Right kidney (tissue), 1 donor: ENCODE measurements around the gene TCN2.
A peak's percentile ranks its signal among the peaks of the same experiment; 100 is the strongest.
"Not testable (repeated sequence)": the region's sequence is repeated elsewhere in the genome, so short reads cannot be mapped to it uniquely, and the experiment has no call there.

Experiments
- DNase-seq: peaks from one replicate; pipeline ENCODE4 v3.0.0-alpha.2; 2016

TCN2 gene

GRCh38 chr22:30609260-30610185 lies 2.5 kb downstream of the TCN2 start:
- DNase-seq, result no peak

GRCh38 chr22:30610299-30610698 lies 3.3 kb downstream of the TCN2 start:
- no peak for DNase-seq

DNA sequence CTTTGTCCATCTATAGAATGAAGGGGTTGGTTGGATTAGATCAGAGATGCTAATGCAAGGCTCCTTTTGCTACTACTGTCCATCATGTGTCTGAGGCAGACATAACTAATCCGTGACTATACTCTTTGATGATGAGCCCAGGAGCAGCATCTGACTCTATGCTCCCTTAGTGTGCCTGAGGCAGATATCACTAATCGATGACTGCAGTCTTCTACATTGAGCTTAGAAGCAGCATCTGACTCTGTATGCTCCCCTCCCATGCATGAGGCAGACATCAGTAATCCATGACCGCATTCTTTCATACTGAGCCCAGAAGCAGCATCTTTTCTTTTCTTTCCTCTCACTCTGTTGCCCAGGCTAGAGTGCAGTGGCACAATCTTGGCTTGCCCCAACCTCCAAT lies 4.2 kb downstream of the TCN2 start:
- DNase-seq, result no peak

DNA sequence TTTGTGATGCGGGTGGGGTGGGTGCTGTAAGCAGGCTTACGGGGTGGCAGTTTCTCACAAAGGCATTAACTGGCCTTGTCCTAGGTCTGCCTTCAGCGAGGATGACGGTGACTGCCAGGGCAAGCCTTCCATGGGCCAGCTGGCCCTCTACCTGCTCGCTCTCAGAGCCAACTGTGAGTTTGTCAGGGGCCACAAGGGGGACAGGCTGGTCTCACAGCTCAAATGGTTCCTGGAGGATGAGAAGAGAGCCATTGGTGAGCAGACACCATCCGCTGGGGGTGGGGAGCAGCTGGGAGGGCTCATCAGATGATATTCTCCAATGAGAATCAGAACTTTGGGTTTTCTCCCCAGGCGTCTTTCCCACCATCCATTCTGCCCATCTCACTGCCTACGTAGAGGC lies 5.8 kb downstream of the TCN2 start:
- DNase-seq, result no peak

- no peak for DNase-seq
Measured at GRCh38 chr22:30614268-30614667, 7.3 kb downstream of the TCN2 start.

- no peak for DNase-seq
Measured at GRCh38 chr22:30614879-30615278, 7.9 kb downstream of the TCN2 start.

- DNase-seq, result no peak
Measured at GRCh38 chr22:30615543-30615954, 8.6 kb downstream of the TCN2 start.

DNA sequence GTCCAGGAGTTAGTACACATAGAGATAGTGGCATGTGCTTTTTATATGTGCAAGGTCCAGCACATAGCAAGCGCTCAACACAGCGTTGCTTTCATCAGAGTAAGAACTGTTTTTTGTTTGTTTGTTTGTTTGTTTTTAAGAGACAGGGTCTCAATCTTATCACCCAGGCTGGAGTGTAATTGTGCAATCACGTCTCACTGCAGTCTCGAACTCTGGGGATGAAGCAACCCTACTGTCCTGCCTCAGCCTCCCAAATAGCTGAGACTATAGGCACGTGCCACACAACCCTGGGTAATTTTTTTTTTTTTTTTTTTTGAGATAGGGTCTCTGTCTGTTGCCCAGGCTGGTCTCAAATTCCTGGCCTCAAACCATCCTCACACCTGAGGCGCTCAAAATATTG lies 10.8 kb downstream of the TCN2 start:
- no peak for DNase-seq

- not testable (repeated sequence) for DNase-seq
Measured at GRCh38 chr22:30619909-30620308, 12.9 kb downstream of the TCN2 start.

- no peak for DNase-seq
Measured at GRCh38 chr22:30626413-30626812, 19.4 kb downstream of the TCN2 start.

- DNase-seq, result no peak
Measured at GRCh38 chr22:30627471-30627870, 20.5 kb downstream of the TCN2 start.

DNA sequence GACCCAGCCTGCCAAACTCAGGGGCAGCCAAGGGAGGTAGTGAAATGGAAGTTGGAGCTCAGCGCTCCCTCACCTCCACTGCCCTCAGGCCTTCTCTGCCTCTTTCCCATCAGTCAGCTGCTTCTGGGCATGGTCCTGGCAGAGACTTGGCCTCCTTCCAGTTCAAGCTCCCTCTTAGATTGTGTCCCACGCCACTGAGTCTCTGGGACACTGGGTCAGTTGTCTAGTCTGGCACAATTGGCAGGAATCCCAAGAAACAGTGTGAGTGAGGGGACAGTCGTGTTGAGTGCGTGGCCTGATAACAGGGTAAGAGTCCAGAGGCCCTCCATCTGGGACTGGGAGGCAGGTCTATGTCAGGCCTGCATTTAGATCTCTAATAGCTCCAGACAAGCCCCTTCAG lies 21.5 kb downstream of the TCN2 start:
- no peak for DNase-seq

GRCh38 chr22:30631469-30631868 lies 24.5 kb downstream of the TCN2 start:
- DNase-seq, result not testable (repeated sequence)

GRCh38 chr22:30634471-30635233 lies 27.7 kb downstream of the TCN2 start:
- peak; percentile 84 for DNase-seq

GRCh38 chr22:30635273-30636225 lies 28.6 kb downstream of the TCN2 start, which contains the start of gene SLC35E4:
SLC35E4 (plus strand) TSS chr22:30635781; CDS start chr22:30636451, 670 bp downstream.
- DNase-seq, result peak; percentile 84

GRCh38 chr22:30636226-30637077 lies 29.5 kb downstream of the TCN2 start:
- no peak for DNase-seq

DNA sequence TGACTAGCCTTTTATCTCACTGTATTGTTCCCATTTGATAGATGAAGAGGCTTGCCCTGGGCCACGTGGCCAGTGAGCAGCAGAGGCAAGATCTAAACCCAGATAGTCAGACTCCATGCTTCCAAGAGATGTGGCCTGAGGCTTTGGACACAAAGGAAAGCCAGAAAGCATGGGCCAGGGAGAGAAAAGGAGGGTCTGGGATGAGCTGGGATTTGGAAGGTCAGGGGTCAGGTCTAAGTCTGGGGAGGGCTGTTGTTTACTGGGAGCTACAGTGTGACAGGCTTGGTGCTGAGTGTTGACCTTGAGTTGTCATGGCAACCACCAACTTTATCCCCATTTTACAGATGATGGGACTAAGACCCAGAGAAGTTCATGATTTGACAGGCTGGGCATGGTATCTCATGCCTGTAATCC lies 30.7 kb downstream of the TCN2 start:
- no peak for DNase-seq

DNA sequence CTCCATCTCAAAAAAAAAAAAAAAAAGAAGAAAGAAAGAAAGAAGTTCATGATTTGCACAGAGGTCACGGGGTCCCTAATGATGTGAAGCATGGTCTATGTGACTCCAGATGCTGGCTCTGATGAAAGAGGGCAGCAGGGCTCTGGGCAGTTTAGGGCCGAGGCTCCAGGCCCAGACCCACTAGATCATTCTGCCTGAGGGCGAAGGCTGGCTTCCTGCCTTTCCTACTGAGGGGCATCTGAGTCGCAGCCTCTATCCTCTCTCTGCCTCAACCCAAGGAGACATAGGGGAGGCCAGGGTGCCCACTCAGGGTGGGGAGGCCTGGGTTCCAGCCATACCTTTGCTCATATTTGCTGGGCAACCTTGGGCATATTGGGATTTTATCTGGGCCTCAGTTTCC lies 33.4 kb downstream of the TCN2 start:
- no peak for DNase-seq

DNA sequence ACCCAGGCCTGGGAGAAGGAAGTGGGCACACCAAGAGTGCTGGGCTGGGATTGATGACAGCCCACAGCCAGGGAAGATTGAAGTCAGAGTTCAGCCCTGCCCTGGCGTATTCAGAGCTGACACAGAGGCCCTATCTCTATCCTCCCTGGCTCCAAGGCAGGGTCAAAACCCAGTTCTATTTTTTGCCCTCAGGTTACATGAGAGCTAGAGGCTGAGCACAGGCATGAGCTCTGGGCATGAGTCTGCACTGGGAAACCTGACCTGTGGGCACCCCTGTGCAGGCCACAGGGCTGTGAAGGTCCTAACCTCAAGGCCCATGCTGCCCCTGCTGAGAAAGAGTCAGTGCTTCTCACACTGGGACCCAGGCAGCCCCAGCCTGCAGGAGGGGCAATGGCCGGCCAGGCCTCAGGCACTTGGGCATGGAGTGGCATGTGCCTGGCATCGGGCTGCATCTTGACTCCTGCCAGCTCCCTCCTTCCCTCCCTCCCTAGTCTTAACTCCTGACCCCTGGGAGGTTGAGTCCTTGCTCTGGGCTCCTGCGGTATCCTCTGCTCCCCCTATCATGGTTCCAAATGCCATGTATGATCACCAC lies 34.0 kb downstream of the TCN2 start:
- DNase-seq, result no peak

DNA sequence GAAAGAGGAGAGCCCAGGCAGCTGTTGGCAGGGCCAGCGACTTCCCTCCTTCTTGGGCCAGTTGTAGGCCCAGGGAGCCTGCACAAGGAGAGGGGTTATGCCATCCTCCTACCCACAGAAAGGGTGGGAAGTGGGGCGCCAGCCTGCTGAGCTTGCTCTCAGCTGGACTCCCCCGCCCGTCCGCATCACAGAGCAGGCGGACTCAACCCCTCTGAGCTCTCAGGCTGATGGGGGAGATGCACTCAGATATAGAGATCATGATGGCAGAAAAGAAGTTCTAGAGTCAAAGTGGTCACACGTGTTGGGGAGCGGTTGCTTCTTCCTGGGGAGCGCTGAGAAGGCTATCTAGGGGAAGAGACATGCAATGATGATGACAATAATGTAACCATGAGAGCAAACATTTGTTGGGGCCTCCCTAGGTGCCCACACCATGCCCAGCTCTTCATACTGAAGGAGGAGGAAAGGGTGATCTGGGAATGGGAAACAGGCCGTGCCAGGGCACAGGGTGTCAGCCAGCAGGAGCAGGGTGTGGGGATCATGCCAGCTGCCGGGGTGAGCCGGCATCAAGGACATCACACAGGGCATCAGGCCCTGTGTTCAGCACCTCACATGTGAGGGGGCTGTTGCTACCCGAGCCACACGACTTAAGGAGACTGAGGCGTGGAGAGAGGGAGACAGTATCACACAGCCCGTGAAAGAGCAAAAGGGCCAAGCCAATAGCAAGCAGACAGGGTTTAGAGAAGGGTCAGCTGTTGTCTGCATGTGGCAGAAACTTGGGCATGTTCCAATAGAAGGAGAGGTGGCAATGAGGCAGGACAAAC lies 36.3 kb downstream of the TCN2 start:
- no peak for DNase-seq
